A204.1 (cell line): ENCODE results near the gene CDC42BPB.
"Not testable (repeated sequence)": the region's sequence is repeated elsewhere in the genome, so short reads cannot be mapped to it uniquely, and the experiment has no call there.

Source experiments
- FAIRE-seq: peaks from 2 replicates; lab custom pipeline; 2012; peaks lifted over from hg19 to GRCh38; lab: Jason Lieb, UNC

CDC42BPB gene

GRCh38 chr14:103073367-103073875 lies 16.1 kb upstream of the CDC42BPB start:
- no peak for FAIRE-seq

GRCh38 chr14:103072595-103073366 lies 15.4 kb upstream of the CDC42BPB start:
- no peak for FAIRE-seq

GRCh38 chr14:103071544-103072251 lies 14.3 kb upstream of the CDC42BPB start:
- no peak for FAIRE-seq

GRCh38 chr14:103070971-103071542 lies 13.7 kb upstream of the CDC42BPB start:
- no peak for FAIRE-seq

GRCh38 chr14:103070263-103070885 lies 13.0 kb upstream of the CDC42BPB start:
- FAIRE-seq, result no peak

GRCh38 chr14:103068351-103069073 lies 11.2 kb upstream of the CDC42BPB start:
- no peak for FAIRE-seq

- FAIRE-seq, result no peak
These were observed 10.0 kb upstream of the CDC42BPB start for GRCh38 chr14:103067231-103067954.

GRCh38 chr14:103066399-103066798 lies 9.1 kb upstream of the CDC42BPB start:
- FAIRE-seq, result no peak

GRCh38 chr14:103065861-103066260 lies 8.5 kb upstream of the CDC42BPB start:
- no peak for FAIRE-seq

GRCh38 chr14:103064978-103065377 lies 7.6 kb upstream of the CDC42BPB start:
- no peak for FAIRE-seq

- FAIRE-seq, result no peak
These were observed 7.1 kb upstream of the CDC42BPB start for GRCh38 chr14:103064436-103064835.

- no peak for FAIRE-seq
These were observed 4.2 kb upstream of the CDC42BPB start for GRCh38 chr14:103061482-103061976.

GRCh38 chr14:103059556-103059955 lies 2.2 kb upstream of the CDC42BPB start:
- no peak for FAIRE-seq

- FAIRE-seq, result no peak
These were observed 1.1 kb upstream of the CDC42BPB start for GRCh38 chr14:103058164-103059055.

GRCh38 chr14:103057028-103057371 lies 349 bp downstream of the CDC42BPB start:
- FAIRE-seq, result no peak

GRCh38 chr14:103056322-103057027 lies 874 bp downstream of the CDC42BPB start:
- FAIRE-seq, result no peak

GRCh38 chr14:103055695-103056094 lies 1.7 kb downstream of the CDC42BPB start:
- no peak for FAIRE-seq

- FAIRE-seq, result no peak
These were observed 4.9 kb downstream of the CDC42BPB start for GRCh38 chr14:103052407-103052806.

- no peak for FAIRE-seq
These were observed 6.4 kb downstream of the CDC42BPB start for GRCh38 chr14:103050935-103051334.

- FAIRE-seq, result not testable (repeated sequence)
These were observed 9.9 kb downstream of the CDC42BPB start for GRCh38 chr14:103047453-103047852.
